Activated naive CD8-positive, alpha-beta T cell (primary cell): ENCODE data around the gene RADX.
"Not testable (repeated sequence)": the region's sequence is repeated elsewhere in the genome, so short reads cannot be mapped to it uniquely, and the experiment has no call there.

Source experiments
- H3K27ac Mint-ChIP-seq: one replicate; pipeline ENCODE4 v1.8.0; 2021; ENCODE audit warnings: mixed read lengths
- H3K27me3 Mint-ChIP-seq: one replicate; pipeline ENCODE4 v1.8.0; 2021; ENCODE audit warnings: mixed read lengths
- H3K36me3 Mint-ChIP-seq: one replicate; pipeline ENCODE4 v1.8.0; 2021; ENCODE audit warnings: mixed read lengths
- H3K4me1 Mint-ChIP-seq: one replicate; pipeline ENCODE4 v1.8.0; 2021; ENCODE audit warnings: low read depth, mixed read lengths
- H3K4me3 Mint-ChIP-seq: one replicate; pipeline ENCODE4 v1.8.0; 2021; ENCODE audit warnings: mild to moderate bottlenecking, mixed read lengths
- H3K9me3 Mint-ChIP-seq: one replicate; pipeline ENCODE4 v1.8.0; 2021; ENCODE audit warnings: low read depth, mixed read lengths

RADX gene

DNA sequence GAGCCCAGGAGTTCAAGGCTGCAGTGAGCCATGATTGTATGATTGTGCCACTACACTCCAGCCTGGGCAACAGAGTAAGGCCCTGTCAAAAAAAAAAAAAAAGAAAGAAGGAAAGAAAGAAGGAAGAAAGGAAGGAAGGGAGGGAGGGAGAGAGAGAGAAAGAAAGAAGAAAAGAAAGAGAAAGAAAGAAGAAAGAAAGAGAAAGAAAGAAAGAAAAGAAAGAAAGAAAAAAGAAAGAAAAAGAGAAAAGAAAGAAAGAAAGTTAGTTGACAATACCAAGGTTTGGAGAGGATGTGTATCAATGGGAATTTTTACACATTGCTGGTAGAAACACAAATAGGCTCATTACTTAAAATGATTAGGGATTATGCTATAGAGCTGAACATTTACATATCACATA lies 19.8 kb downstream of the RADX start:
- no peaks in the 10 kb centered on the region for H3K4me1 Mint-ChIP-seq
- no peak overlapping the region for H3K27ac Mint-ChIP-seq
- H3K4me3 Mint-ChIP-seq, result no peak overlapping the region
- H3K27me3 Mint-ChIP-seq, result no peaks in the 10 kb centered on the region
- H3K9me3 Mint-ChIP-seq, result no peaks in the 10 kb centered on the region
- H3K36me3 Mint-ChIP-seq, result no peaks in the 10 kb centered on the region

DNA sequence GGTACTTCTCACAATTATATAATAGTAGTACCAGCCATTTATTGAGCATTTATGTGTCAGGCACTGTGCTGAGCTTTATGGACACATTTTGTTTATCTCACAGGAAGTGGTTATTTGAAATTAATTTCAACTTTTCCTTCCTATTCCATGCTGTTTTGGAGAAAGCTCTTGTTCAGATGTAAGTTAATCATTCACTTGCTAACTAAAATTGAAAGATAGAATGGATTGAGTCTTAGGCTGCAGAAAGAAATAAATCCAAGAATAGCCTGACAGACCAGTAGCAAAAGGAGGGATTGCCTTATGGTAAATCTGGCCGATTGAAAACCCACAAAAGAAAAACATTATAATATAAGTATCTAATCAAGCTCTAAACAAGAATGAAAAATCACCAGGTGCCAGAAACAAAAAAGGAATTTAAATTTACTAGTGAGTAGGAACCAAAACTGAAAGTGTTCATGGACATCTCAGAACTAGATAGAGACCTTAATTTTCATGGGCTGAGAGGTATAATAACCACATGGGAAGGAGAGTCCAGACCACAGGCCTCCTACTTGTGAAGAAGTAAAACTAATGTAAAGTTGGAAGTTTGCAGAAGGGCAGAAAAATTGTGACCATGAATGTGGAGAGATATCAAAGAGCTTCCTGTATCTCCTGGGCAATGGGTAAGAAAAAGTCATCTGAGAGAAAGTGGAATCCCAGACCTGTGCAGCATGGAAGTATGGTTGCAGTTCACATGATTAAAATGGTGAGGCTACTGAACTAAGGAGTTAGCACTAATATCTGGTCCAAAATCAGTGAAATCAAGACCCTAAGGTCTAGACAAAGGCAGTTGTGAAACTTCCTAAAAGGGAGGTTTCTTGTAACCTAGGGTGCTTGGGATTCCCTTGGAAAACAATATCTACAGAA lies 38.0 kb downstream of the RADX start:
- H3K36me3 Mint-ChIP-seq, result peaks cover 12% of the 10 kb centered on the region
- no peaks in the 10 kb centered on the region for H3K9me3 Mint-ChIP-seq
- no peaks in the 10 kb centered on the region for H3K27me3 Mint-ChIP-seq
- H3K4me1 Mint-ChIP-seq, result peaks cover 4% of the 10 kb centered on the region
- H3K27ac Mint-ChIP-seq, result no peak overlapping the region
- H3K4me3 Mint-ChIP-seq, result no peak overlapping the region

DNA sequence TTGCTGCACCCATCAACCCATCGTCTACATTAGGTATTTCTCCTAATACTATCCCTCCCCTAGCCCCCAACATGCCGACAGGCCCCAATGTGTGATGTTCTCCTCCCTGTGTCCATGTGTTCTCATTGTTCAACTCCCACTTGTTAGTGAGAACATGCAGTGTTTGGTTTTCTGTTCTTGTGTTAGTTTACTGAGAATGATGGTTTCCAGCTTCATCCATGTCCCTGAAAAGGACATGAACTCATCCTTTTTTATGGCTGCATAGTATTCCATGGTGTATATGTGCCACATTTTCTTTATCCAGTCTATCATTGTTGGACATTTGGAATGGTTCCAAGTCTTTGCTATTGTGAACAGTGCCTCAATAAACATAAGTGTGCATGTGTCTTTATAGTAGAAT lies 41.8 kb downstream of the RADX start:
- not testable (repeated sequence) for H3K4me1 Mint-ChIP-seq, H3K27me3 Mint-ChIP-seq, H3K27ac Mint-ChIP-seq, H3K36me3 Mint-ChIP-seq, H3K9me3 Mint-ChIP-seq, H3K4me3 Mint-ChIP-seq

DNA sequence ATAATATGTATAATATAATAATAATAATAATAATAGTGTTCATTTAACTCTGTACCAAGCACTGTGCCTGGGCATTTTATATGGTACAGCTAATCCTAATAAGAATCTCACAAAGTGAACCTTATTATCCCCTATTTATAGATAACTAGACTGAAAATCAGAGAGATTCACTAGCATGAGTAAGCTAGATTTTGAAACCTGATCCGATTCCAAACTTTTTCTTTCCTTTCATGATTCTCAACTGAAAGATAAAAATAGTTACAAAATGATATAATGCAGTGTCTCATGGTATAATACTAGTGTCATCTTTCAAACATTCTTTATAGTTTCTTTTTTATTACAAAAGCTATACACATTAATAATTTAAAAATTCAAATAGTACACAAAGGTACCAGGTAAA lies 58.9 kb downstream of the RADX start:
- Mint-ChIP-seq H3K27me3 (no peaks in the 10 kb centered on the region), H3K36me3 (peaks cover 10% of the 10 kb centered on the region), H3K9me3 (no peaks in the 10 kb centered on the region)

DNA sequence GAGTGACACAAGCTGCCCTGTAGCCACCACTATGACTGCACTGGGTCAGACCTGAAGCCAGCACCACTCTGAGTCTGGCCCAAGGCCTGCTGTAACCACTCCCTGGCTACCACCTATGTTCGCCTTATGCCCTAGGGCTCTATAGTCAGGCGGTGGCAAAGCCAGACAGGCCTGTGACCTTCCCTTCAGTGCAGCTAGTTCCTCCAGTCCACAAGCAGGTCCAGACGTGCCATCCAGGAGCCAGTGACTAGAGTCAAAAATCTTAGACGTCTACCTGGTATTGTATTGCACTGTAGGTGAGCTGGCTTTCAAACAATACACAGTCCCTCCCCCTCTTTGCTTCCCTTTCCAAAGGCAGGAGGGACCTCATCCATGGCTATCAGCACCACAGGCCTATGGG lies 60.7 kb downstream of the RADX start:
- Mint-ChIP-seq H3K27me3 (no peaks in the 10 kb centered on the region), H3K36me3 (peaks cover 10% of the 10 kb centered on the region), H3K4me3 (no peak overlapping the region), H3K4me1 (no peaks in the 10 kb centered on the region), H3K9me3 (no peaks in the 10 kb centered on the region), H3K27ac (no peak overlapping the region)

More for the DNA sequence above, 58.9 kb downstream of the RADX start:
- Mint-ChIP-seq H3K4me1 (no peaks in the 10 kb centered on the region), H3K4me3 (no peak overlapping the region), H3K27ac (no peak overlapping the region)

DNA sequence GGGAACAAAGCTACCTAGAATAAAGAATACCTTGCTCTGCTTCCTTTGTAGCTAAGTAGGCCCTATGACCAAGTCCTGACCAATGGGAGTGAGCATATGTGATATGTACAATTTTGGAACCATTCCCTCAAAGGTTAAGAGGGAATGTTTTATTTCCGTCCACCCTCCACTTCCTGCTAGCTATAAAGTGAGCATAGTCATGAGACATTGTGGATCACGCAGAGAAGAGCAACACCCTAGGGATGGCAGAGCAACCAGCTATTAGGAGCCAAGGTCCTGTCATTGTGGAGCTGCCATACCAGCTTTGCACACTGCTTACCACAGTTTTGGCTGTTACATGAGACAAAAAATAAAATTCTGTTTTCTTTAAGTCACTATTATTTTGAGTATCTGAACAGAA lies 68.9 kb downstream of the RADX start:
- H3K9me3 Mint-ChIP-seq, result no peaks in the 10 kb centered on the region
- no peak overlapping the region for H3K27ac Mint-ChIP-seq
- H3K27me3 Mint-ChIP-seq, result no peaks in the 10 kb centered on the region
- H3K4me3 Mint-ChIP-seq, result no peak overlapping the region
- no peaks in the 10 kb centered on the region for H3K4me1 Mint-ChIP-seq
- no peaks in the 10 kb centered on the region for H3K36me3 Mint-ChIP-seq

DNA sequence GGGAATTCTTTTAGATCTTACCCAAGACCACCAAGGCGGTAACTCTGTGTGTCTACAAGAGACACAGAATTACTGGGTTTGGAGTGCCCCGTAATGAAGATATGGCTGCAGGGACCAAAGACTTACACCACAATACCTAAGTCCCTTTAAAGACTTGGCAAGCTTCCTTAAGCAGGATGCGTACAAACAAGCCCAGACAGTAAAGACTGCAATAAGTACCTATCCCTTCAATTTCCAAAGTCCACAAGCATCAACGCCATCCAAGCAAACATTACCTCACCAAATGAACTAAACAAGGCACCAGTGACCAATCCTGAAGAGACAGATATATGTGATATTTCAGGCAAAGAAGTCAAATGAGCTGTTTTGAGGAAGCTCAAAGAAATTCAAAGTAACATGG lies 72.4 kb downstream of the RADX start:
- Mint-ChIP-seq H3K27ac (no peak overlapping the region), H3K4me1 (no peaks in the 10 kb centered on the region), H3K36me3 (no peaks in the 10 kb centered on the region), H3K9me3 (no peaks in the 10 kb centered on the region), H3K27me3 (no peaks in the 10 kb centered on the region), H3K4me3 (no peak overlapping the region)

DNA sequence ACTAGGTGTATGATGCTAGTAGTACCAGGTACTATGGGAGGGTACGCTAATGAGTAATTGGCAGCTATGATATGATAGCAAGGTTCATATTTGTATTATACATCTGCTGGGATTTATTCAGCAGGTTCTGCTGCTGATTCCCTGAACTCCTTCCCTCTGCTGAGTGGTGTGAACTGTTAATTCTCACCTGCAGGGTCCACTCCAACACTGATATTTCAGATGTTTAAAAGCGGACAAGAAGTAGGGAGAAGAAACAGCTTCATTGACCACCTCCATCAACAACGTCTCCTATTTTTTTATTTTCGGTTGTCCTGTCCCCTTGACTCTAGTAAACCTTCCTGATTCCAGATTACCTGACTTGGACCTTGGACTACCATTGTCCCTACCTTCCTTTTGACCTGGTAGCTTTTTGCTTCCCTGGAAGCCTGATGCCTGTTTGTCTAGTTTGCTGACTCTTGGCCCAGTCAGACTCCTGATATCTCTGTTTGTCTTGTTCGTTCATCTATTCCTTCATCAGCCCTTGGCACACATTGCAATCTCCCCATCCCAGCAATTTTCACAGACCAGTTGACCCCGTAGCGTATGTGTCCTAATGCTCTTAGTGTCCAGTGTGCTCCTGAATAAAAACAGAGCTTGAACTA lies 80.8 kb downstream of the RADX start:
- Mint-ChIP-seq H3K4me3 (no peak overlapping the region), H3K9me3 (no peaks in the 10 kb centered on the region), H3K27me3 (no peaks in the 10 kb centered on the region), H3K27ac (no peak overlapping the region), H3K36me3 (no peaks in the 10 kb centered on the region), H3K4me1 (no peaks in the 10 kb centered on the region)

DNA sequence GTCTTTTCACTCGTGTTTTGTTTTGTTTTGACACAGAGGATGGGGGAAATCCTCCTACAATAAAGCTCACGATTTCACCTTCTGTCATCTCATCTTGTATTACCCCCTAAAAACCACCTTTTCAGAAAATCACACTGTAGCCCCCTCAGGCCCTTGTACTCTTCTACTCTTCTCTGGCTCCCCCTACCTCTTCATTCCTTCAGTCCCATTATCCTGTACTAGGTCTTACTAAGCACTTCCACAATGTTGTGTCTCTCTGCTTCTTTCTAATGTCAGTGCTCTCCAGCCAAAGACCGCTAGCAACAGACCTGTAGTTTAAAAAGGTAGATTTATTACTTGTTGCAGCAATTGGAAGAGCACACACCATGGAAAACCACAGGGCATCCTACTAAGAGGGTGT lies 84.7 kb downstream of the RADX start:
- Mint-ChIP-seq H3K4me1 (no peaks in the 10 kb centered on the region), H3K27ac (no peak overlapping the region), H3K9me3 (no peaks in the 10 kb centered on the region), H3K4me3 (no peak overlapping the region), H3K36me3 (no peaks in the 10 kb centered on the region), H3K27me3 (peaks cover 3% of the 10 kb centered on the region)

DNA sequence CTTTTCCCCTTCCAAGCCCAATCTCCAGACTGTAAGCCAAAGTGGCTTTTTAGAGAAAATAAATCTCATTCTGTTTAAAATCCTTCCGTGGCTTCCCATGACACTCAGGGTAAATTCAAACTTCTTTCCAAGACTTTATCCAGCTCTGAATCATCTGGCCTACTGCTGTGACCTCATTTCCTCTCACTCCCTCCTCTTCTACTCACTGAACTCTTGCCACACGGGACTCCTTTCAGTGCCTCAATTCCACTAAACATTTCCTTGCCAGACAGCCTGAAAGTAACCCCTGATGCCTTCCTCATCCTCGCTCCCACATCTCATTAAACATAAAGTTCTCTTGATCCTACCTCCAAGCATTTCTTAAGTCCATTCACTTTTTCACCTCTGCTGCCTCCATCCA lies 86.9 kb downstream of the RADX start:
- Mint-ChIP-seq H3K36me3 (no peaks in the 10 kb centered on the region), H3K27ac (no peak overlapping the region), H3K27me3 (peaks cover 3% of the 10 kb centered on the region), H3K4me1 (no peaks in the 10 kb centered on the region), H3K9me3 (no peaks in the 10 kb centered on the region), H3K4me3 (no peak overlapping the region)

DNA sequence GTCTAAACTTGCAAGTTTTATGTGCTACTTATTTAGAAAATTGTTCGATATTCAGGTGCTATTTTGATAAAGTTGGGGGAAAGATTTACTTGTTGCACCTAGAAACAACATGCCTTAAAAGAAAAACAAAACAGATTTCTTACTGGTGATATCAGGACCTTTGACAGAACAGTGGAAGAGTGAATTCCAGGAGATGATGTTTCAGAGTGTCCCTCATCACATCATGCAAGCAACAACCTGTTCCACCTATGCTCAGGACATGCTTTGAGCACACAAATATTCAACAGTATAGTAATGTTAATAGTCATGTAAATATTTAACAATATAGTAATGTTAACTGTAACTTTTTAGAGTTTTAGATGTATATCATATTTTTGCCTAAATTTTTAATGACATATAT lies 90.9 kb downstream of the RADX start:
- Mint-ChIP-seq H3K36me3 (no peaks in the 10 kb centered on the region), H3K9me3 (no peaks in the 10 kb centered on the region), H3K4me3 (no peak overlapping the region), H3K27ac (no peak overlapping the region), H3K4me1 (no peaks in the 10 kb centered on the region), H3K27me3 (peaks cover 3% of the 10 kb centered on the region)

DNA sequence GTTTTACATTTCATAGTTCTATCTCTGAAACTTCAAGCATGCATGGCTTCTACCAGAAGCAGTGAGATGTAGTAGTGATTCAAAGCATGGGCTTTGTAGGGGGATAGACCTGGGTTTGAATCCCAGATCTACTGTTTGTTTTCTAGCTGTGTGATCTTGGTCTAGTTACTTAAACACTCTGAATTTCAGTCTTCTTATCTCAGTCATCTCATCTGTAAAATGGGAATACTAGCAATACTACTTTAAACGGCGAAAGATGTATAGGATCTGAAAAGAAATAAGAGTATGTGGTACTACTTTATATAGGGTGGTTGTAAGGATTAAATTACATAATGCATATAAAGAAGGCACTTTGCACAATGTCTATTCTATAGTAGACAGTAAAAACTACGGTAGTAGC lies 94.7 kb downstream of the RADX start:
- Mint-ChIP-seq H3K36me3 (no peaks in the 10 kb centered on the region), H3K9me3 (no peaks in the 10 kb centered on the region), H3K27ac (no peak overlapping the region), H3K4me3 (no peak overlapping the region), H3K4me1 (peaks cover 2% of the 10 kb centered on the region), H3K27me3 (no peaks in the 10 kb centered on the region)

DNA sequence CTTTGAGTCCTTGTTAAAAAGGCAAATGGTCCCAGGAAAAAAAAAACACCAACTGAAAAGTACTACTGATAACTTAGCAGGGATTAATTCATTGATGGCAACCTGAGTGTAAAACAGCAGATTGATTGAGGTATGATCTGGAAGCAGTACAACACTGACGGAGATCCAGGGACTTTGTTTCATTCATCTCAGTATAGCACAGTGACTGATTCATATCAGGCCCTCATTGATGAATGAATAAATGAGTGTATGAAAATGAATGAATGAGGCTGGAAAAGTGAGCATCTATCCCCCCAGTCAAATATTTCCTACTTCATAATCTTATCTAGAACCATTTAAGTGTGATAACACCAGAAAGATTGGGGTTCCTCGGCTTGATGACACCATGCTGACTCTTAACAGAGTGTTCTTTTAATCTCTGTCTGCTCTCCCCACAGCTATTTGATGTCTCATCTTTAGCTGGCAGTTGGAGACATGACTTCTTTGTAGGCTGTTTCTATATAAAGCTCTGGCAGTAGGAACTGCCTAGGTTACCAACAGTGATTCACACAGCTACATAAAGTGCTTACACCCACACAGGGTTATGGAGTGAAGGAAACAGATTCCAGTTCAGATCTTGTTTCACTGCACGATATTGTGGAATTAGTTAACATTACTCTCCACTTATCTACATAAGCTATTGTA lies 96.1 kb downstream of the RADX start:
- Mint-ChIP-seq H3K4me1 (peaks cover 2% of the 10 kb centered on the region), H3K9me3 (no peaks in the 10 kb centered on the region), H3K27me3 (no peaks in the 10 kb centered on the region), H3K36me3 (no peaks in the 10 kb centered on the region), H3K27ac (no peak overlapping the region), H3K4me3 (no peak overlapping the region)

DNA sequence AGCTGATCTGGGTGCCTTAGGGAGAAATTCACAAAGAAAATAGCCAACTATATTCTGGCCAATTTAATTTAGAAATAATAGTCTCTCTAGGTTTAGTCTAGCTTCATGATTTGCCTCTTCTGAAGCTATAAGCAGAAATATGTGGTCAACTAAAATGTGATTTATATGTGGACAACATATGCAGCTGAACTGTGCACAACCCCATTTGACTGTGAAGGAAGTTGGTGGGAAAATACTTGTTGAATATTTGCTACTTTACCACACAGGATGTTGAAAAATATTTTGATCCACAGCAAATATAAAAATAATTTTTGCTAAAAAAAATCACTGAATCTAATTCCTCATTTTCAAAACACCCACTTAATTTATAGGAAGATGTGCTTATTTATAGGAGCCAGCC lies 99.0 kb downstream of the RADX start:
- Mint-ChIP-seq H3K4me3 (no peak overlapping the region), H3K27me3 (peaks cover 4% of the 10 kb centered on the region), H3K36me3 (no peaks in the 10 kb centered on the region)

DNA sequence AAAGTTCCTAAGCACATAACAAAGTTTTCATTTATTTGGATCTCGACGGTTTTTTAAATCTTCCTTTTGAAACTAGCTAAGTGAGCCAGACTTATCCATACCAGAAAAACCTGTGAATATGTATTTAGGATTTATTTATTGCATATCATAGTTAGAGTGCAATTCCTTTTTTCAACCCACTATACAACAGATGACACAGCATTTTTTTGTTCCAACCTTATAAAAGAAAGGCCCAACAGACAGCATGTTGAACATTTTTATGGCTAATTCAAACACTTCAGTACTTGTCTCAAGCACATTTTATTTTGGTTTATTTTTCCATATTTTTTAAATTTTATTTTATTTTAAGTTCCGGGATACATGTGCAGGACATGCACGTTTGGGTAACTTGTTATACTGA lies 99.6 kb downstream of the RADX start:
- H3K27ac Mint-ChIP-seq, result no peak overlapping the region
- H3K9me3 Mint-ChIP-seq, result no peaks in the 10 kb centered on the region
- no peaks in the 10 kb centered on the region for H3K36me3 Mint-ChIP-seq
- peaks cover 4% of the 10 kb centered on the region for H3K27me3 Mint-ChIP-seq
- H3K4me1 Mint-ChIP-seq, result peaks cover 2% of the 10 kb centered on the region
- H3K4me3 Mint-ChIP-seq, result no peak overlapping the region

More for the DNA sequence above, 99.0 kb downstream of the RADX start:
- Mint-ChIP-seq H3K4me1 (peaks cover 2% of the 10 kb centered on the region), H3K27ac (no peak overlapping the region), H3K9me3 (no peaks in the 10 kb centered on the region)
